ENCODE data around the gene OR52K1. TPM values are rescaled to one million over a fixed set of nuclear protein-coding genes. Genes with fewer than 3 reads are reported as not detected.
"Not testable (repeated sequence)": the region's sequence is repeated elsewhere in the genome, so short reads cannot be mapped to it uniquely, and the experiment has no call there.

OR52K1 gene
- polyA plus RNA-seq, 1 donor: 0.25 TPM

DNA sequence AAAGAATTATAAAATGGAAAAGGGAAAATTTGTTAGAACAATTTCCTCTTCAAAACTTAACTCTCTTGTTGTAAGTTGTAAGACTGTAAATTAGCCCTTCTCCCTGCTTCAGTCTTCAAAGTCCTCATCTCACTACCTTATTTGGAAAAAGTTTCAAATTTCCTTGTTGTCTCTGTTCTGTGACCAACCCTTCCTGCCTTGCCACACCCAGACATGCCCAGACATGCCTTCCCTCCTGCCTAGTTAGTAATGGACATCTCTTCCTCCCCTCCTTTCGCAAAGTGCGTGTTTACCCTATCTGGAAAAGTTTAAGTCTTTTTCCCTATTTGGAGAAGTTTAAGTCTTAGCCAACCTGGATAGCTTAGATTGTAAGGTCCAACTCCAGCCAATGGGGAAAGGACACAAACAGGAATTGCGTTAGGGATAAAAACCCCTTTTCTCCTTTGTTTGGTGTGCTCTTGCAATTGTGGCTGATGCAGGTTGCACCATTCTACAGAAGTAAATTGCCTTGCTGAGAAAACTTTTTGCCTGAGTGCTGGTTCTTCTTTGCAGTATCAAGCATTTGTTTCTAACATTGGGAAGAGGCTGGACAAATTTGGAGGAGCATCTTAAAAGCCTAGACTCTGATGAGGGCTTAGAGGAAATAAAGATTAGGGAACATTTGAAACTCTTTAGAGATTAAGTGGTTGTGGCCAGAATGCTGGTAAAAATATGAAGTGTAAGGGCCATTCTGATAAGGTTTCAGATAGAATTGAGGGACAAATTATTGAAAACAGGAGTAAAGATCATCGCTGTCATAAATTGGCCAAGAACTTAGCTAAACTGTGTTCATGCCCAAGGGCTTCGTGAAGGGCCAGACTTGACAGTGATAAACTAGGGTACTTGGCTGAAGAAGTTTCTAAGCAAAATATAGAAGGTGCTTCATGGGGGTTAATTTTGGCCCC lies 18.0 kb upstream of the OR52K1 start:
- H3K4me3 ChIP-seq (ENCODE audit: low read length): no peak overlapping the region
- H3K9me3 ChIP-seq (ENCODE audit: control insufficient read depth, low read depth, low read length): peaks cover 5% of the 10 kb centered on the region
- no peak for DNase-seq
- no peaks in the 10 kb centered on the region for H3K36me3 ChIP-seq (ENCODE audit: control insufficient read depth, insufficient read depth, low read length)
- H3K27ac ChIP-seq (ENCODE audit: low read length): peak overlapping the region; percentile 19
- WGBS (ENCODE audit: insufficient coverage, low lambda C conversion rate): 94% methylated on average over 3 of the region's 5 CpGs
- peaks cover 56% of the 10 kb centered on the region for H3K4me1 ChIP-seq (ENCODE audit: control insufficient read depth, insufficient read depth, low read length)
- no peaks in the 10 kb centered on the region for H3K27me3 ChIP-seq (ENCODE audit: control insufficient read depth, insufficient read depth, low read length)

DNA sequence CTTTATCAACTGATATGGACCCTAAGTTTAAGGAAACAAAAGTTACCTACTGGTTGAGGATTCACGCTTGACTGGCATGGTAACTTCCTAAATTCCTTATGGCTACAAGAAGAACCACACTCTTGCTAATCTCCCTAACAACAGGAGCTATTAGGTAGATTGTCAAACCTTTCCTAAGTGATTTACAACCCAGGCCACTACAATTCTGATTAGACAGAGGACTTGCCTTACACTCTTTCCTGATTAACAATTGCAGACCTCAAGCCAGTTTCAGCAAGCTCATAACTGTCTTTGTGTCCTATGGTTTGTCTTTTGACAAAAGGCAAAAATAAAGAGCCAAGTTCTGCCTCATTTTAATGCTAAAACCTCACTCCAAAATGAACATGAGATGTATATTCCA lies 17.0 kb upstream of the OR52K1 start:
- Histone ChIP-seq H3K36me3 (ENCODE audit: control insufficient read depth, insufficient read depth, low read length) (no peaks in the 10 kb centered on the region), H3K27me3 (ENCODE audit: control insufficient read depth, insufficient read depth, low read length) (no peaks in the 10 kb centered on the region), H3K9me3 (ENCODE audit: control insufficient read depth, low read depth, low read length) (peaks cover 5% of the 10 kb centered on the region), H3K27ac (ENCODE audit: low read length) (peak overlapping the region; percentile 19), H3K4me1 (ENCODE audit: control insufficient read depth, insufficient read depth, low read length) (peaks cover 51% of the 10 kb centered on the region), H3K4me3 (ENCODE audit: low read length) (no peak overlapping the region)
- no CpG with 5 or more reads among the region's 1 CpG for WGBS (ENCODE audit: insufficient coverage, low lambda C conversion rate)
- peak; percentile 12 to 65 for DNase-seq

DNA sequence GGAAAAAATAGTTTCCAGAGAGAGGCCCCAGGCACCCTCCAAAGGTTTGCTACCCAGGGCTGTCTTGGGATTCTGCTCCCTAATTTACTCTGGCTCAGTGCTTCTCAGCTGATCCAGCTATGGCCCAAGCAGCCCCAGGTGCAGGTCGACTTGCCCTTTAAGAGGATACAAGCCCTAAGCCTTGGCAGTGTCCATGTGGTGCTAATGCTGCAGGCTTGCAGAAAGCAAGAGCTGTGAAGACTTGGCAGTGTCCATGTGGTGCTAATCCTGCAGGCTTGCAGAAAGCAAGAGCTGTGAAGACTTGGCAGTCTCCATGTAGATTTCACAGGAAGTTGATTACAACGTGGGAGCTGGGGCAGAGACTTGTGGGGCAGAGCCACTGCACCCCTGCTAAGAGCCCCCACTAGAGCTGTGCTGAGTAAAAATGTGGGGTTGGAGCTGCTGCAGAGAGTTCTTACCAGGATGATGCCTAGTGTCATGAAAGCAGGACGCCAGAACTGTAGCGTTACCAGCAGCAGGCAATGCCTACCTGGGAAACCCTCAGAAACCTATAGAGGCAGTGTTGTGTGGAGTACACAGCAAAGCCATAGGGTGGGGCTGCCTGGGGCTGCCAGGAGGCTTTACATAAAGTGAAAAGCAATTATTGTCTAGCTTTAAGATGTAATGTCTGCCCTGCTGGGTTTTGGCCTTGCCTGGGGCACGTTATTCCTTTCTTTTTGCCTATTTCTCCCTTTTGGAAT lies 16.1 kb upstream of the OR52K1 start:
- Histone ChIP-seq H3K4me1 (ENCODE audit: control insufficient read depth, insufficient read depth, low read length) (peaks cover 45% of the 10 kb centered on the region), H3K27ac (ENCODE audit: low read length) (peak overlapping the region; percentile 85), H3K36me3 (ENCODE audit: control insufficient read depth, insufficient read depth, low read length) (no peaks in the 10 kb centered on the region), H3K4me3 (ENCODE audit: low read length) (no peak overlapping the region), H3K9me3 (ENCODE audit: control insufficient read depth, low read depth, low read length) (peaks cover 5% of the 10 kb centered on the region), H3K27me3 (ENCODE audit: control insufficient read depth, insufficient read depth, low read length) (no peaks in the 10 kb centered on the region)
- peak in 1 of 2 donors; percentile 7 for DNase-seq
- WGBS (ENCODE audit: insufficient coverage, low lambda C conversion rate): 14% methylated on average over 1 of the region's 5 CpGs

DNA sequence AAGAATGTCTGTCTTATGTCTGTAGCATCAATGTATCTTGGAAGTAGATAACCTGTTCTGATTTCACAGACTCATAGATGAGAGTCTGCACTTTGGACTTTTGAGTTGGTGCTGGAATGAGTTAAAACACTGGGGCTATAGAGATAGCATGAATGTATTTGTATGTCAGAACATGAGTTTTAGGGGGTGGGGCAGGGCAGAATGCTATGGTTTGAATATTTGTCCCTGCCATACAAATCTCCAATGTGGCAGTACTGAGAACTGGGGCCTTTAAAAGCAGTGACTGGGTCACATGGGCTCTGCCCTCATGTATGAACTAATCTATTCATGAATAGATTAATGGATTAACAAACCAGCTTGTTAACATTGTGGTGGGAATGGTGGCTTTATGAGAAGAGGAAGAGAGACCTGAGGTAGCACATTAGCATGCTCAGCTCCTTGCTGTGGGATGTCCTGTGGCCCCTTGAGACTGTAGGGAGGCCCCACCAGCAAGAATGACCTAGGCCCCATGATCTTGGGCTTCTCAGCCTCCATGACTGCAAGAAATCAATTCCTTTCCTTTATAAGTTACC lies 15.5 kb upstream of the OR52K1 start:
- Histone ChIP-seq H3K36me3 (ENCODE audit: control insufficient read depth, insufficient read depth, low read length) (no peaks in the 10 kb centered on the region), H3K27ac (ENCODE audit: low read length) (peak overlapping the region; percentile 85), H3K4me3 (ENCODE audit: low read length) (no peak overlapping the region), H3K4me1 (ENCODE audit: control insufficient read depth, insufficient read depth, low read length) (peaks cover 39% of the 10 kb centered on the region), H3K27me3 (ENCODE audit: control insufficient read depth, insufficient read depth, low read length) (no peaks in the 10 kb centered on the region), H3K9me3 (ENCODE audit: control insufficient read depth, low read depth, low read length) (peaks cover 5% of the 10 kb centered on the region)
- peak; percentile 63 to 88 for DNase-seq

DNA sequence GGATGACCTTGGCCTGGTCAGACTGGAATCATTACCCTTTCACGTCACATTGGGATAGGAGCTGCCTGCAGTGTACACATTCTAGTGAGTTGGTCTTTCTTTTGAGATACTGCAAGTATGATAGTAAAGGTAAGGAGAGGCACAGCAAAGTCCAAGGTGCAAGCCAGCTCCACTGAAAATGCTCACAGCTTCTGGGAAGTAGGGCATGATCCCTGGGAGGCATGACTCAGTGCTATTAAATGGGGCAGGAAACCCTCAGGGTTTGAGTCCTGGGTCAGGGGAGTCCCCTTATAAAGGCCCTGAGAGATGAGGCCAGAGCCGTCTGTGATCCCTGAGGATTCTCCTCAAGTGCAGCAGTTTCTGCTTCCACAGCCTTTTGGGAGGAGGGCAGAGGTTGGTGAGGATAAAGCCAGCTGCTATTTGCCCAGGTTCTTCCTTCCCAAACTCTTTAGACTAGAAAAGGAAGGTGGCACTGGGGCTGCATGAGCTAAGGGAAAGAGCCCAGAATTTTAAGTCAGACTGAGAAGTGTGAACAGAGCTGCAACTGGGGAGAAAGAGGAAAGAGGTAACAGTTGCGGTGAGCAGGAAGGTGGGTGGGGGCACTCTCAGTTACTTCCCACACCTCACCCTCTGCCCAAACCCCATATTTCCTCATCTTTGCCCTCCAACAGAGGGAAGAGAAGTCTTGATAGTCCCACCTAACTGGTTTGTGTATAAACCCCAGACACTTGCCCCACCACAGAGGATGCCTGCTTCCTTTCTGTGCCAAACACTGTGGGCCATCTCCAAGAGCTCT lies 14.4 kb upstream of the OR52K1 start:
- WGBS (ENCODE audit: insufficient coverage, low lambda C conversion rate): no CpG with 5 or more reads among the region's 3 CpGs
- peak; percentile 85 to 91 for DNase-seq
- peak overlapping the region; percentile 85 for H3K27ac ChIP-seq (ENCODE audit: low read length)

DNA sequence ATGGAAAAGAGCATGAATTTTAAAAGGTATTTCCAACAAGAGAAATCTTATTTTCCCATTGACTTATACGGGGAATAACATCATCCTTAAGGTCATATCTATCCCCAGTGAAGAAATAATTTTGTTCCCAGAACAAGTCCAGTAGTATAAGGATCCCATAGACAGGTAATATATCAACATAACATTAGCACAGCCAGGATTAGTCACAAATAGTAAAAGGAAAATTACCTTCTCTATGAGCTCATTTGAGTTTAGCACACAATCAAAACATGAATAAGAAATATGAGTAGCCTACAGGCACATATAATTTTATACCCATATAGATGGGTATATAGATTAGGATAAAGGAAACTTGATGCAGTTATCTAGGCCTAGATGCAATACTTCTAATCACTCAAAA lies 2.8 kb upstream of the OR52K1 start:
- Histone ChIP-seq H3K27ac (ENCODE audit: low read length) (no peak overlapping the region), H3K9me3 (ENCODE audit: control insufficient read depth, low read depth, low read length) (no peaks in the 10 kb centered on the region), H3K36me3 (ENCODE audit: control insufficient read depth, insufficient read depth, low read length) (no peaks in the 10 kb centered on the region), H3K4me3 (ENCODE audit: low read length) (no peak overlapping the region), H3K4me1 (ENCODE audit: control insufficient read depth, insufficient read depth, low read length) (no peaks in the 10 kb centered on the region), H3K27me3 (ENCODE audit: control insufficient read depth, insufficient read depth, low read length) (peaks cover 2% of the 10 kb centered on the region)
- 83% methylated on average over 1 of the region's 1 CpG for WGBS (ENCODE audit: insufficient coverage, low lambda C conversion rate)
- DNase-seq: no peak

More for the DNA sequence above, 14.4 kb upstream of the OR52K1 start:
- Histone ChIP-seq H3K4me1 (ENCODE audit: control insufficient read depth, insufficient read depth, low read length) (peaks cover 37% of the 10 kb centered on the region), H3K4me3 (ENCODE audit: low read length) (no peak overlapping the region), H3K36me3 (ENCODE audit: control insufficient read depth, insufficient read depth, low read length) (no peaks in the 10 kb centered on the region), H3K27me3 (ENCODE audit: control insufficient read depth, insufficient read depth, low read length) (no peaks in the 10 kb centered on the region), H3K9me3 (ENCODE audit: control insufficient read depth, low read depth, low read length) (peaks cover 5% of the 10 kb centered on the region)

DNA sequence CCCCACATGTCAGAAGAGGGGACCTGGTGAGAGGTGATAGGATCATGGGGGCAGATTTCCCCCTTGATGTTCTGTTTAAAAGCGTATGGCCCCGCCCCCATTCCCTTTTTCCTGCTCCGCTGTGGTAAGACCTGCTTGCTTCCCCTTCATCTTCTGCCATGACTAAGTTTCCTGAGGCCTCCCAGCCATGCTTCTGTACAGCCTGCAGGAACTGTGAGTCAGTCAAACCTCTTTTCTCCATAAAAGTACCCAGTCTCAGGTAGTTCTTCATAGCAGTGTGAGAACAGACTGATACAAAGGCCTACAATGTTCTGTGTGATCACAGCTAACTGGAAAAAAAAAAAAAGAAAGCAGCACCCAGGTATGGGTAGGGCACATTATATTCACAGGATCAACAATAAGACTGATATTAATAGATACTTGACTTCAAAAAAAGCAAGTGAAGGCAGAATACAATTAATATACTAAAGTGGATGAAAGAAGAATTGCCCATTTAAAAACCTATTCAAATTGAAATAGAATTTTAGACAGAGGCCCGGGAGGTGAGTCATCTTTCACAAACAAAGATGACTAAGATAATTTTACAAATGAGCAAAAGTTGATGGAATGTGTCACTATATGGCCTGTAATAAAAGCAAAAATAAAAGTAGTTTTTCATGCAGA lies 1.7 kb upstream of the OR52K1 start:
- Histone ChIP-seq H3K36me3 (ENCODE audit: control insufficient read depth, insufficient read depth, low read length) (no peaks in the 10 kb centered on the region), H3K27me3 (ENCODE audit: control insufficient read depth, insufficient read depth, low read length) (peaks cover 2% of the 10 kb centered on the region), H3K4me1 (ENCODE audit: control insufficient read depth, insufficient read depth, low read length) (no peaks in the 10 kb centered on the region), H3K4me3 (ENCODE audit: low read length) (no peak overlapping the region), H3K9me3 (ENCODE audit: control insufficient read depth, low read depth, low read length) (no peaks in the 10 kb centered on the region), H3K27ac (ENCODE audit: low read length) (no peak overlapping the region)
- DNase-seq: no peak
- 40% methylated on average over 1 of the region's 4 CpGs for WGBS (ENCODE audit: insufficient coverage, low lambda C conversion rate)

DNA sequence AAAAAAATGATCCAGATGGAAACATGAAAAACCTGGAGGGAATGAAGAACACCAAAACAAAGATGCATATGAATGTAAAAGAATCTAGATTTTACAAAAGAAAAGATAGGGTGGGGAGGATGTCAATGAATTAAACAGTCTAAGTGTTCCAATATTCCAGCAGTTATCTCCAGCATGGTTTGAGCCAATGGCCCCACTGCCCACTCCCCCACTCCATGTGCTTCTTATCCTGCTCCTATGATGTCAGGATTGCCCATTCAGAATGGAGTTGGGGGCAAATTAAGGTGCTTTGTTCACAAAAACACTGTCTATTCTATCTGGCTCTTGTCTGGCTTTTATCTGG lies 1.2 kb upstream of the OR52K1 start:
- Histone ChIP-seq H3K27me3 (ENCODE audit: control insufficient read depth, insufficient read depth, low read length) (peaks cover 2% of the 10 kb centered on the region), H3K27ac (ENCODE audit: low read length) (no peak overlapping the region), H3K9me3 (ENCODE audit: control insufficient read depth, low read depth, low read length) (no peaks in the 10 kb centered on the region), H3K4me3 (ENCODE audit: low read length) (no peak overlapping the region), H3K36me3 (ENCODE audit: control insufficient read depth, insufficient read depth, low read length) (no peaks in the 10 kb centered on the region), H3K4me1 (ENCODE audit: control insufficient read depth, insufficient read depth, low read length) (no peaks in the 10 kb centered on the region)
- no peak for DNase-seq

DNA sequence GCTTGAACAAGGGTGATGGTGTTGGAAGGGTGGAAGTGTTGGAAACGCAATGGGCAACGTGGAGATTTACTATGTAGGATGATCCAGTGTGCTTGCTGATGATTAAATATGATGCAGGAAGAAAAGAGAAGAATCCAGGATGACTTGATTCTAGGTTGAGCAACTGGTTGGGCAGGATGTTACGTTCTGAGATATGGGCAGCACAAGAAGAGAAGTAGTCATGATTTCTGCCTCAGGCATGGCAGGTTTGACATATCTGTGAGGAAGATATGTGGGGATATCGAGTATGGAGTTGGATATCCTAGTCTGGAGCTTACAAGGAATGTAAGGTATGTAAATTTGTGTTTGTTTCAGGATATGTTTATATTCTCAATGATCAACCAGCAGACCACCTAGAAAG lies 1.9 kb downstream of the OR52K1 start:
- DNase-seq: no peak
- 90% methylated on average over 3 of the region's 4 CpGs for WGBS (ENCODE audit: insufficient coverage, low lambda C conversion rate)
- Histone ChIP-seq H3K9me3 (ENCODE audit: control insufficient read depth, low read depth, low read length) (no peaks in the 10 kb centered on the region), H3K27ac (ENCODE audit: low read length) (no peak overlapping the region), H3K4me1 (ENCODE audit: control insufficient read depth, insufficient read depth, low read length) (no peaks in the 10 kb centered on the region), H3K27me3 (ENCODE audit: control insufficient read depth, insufficient read depth, low read length) (peaks cover 2% of the 10 kb centered on the region), H3K4me3 (ENCODE audit: low read length) (no peak overlapping the region), H3K36me3 (ENCODE audit: control insufficient read depth, insufficient read depth, low read length) (no peaks in the 10 kb centered on the region)

DNA sequence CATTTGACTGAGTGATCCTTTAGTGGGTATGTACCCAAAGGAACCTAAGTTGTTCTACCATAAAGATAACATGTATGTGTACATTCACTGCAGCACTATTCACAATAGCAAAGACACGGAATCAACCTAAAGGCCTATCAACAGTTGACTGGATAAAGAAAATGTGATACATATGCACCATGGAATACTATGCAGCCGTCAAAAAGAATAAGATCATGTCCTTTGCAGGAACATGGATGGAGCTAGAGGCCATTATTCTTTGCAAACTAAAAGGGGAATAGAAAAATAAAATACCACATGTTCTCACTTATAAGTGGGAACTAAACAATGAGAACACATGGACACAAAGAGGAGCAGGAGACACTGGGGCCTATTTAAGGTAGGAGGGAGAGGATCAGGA lies 9.0 kb downstream of the OR52K1 start:
- H3K27me3 ChIP-seq (ENCODE audit: control insufficient read depth, insufficient read depth, low read length): peaks cover 15% of the 10 kb centered on the region
- H3K9me3 ChIP-seq (ENCODE audit: control insufficient read depth, low read depth, low read length); DNase-seq; H3K27ac ChIP-seq (ENCODE audit: low read length); H3K4me3 ChIP-seq (ENCODE audit: low read length); H3K36me3 ChIP-seq (ENCODE audit: control insufficient read depth, insufficient read depth, low read length); H3K4me1 ChIP-seq (ENCODE audit: control insufficient read depth, insufficient read depth, low read length): not testable (repeated sequence)
- WGBS (ENCODE audit: insufficient coverage, low lambda C conversion rate): 80% methylated on average over 1 of the region's 2 CpGs
